Measurements from ENCODE around the gene LRIT3.
"Not testable (repeated sequence)": the region's sequence is repeated elsewhere in the genome, so short reads cannot be mapped to it uniquely, and the experiment has no call there.

Gene LRIT3

DNA sequence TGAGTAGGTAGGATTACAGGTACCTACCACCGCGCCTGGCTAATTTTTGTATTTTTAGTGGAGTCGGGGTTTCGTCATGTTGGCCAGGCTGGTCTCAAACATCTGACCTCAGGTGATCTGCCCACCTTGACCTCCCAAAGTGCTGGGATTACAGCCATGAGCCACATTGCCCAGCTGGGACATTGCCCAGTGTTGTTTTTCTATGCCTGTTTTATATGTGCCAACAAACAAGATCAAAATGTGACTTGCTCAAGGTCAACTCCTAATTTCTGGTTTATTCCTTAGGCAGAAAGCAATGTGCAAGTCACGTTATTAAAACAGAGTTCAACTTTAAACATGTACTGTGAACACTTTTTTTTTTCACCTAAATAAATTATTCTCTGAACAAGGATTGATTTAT lies 2.7 kb downstream of the LRIT3 start:
- DNase-seq: no peak

DNA sequence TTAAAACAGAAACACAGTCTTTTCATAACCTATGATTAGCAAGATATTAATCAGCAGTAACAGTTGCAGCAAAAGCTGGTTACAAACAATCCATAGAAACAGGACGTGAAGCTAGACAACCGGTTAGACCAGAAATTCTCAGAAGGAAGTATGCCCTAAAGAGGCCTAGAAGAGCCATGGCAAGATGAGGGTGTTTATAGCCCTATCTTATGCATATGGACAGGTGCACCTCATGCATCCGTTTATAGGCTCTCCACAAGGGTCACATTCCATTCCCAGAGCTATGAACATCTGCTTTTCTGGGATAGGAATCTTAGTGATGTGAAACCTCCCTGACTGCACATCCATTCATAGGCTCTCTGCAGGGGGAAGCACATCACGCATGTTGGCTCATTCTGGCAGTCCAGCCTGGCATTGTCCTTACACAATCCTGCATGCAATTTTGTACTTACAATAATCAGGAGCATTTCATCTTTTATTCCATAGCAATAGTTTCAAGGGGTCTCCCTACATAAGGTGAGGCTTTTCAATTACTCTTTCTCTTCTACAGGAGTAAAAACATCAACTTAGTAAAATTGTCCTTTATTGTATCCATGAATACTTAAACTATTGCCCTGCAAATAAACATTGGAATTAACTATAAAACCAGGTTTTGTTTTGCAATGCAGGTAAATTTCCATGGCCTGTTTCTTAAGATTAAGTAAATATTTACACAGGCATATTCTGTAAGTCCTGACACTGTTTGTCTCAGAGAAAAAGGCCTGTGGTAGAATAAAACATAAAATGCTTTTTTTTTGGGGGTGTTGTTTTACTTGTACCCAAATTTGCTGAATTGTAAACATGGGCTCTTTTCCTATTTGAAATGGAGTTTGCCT lies 11.8 kb downstream of the LRIT3 start:
- DNase-seq: not testable (repeated sequence)

DNA sequence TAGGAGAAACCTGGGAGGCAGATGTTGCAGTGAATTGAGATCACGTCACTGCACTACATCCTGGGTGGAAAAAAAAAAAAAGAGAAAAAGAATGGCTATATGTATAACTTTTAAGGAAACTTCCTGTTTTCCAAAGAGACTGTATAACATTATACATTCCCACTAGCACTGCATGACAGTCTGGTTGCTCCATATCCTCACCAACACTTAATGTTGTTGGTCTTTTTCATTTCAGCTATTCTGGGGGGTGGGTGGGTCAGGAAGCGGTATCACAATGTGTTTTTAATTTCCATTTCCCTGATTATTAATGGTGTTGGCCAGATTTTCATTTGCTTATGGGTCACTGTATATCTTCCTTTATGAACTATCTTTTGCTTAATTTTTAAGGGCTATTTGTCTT lies 13.4 kb downstream of the LRIT3 start:
- DNase-seq: no peak

DNA sequence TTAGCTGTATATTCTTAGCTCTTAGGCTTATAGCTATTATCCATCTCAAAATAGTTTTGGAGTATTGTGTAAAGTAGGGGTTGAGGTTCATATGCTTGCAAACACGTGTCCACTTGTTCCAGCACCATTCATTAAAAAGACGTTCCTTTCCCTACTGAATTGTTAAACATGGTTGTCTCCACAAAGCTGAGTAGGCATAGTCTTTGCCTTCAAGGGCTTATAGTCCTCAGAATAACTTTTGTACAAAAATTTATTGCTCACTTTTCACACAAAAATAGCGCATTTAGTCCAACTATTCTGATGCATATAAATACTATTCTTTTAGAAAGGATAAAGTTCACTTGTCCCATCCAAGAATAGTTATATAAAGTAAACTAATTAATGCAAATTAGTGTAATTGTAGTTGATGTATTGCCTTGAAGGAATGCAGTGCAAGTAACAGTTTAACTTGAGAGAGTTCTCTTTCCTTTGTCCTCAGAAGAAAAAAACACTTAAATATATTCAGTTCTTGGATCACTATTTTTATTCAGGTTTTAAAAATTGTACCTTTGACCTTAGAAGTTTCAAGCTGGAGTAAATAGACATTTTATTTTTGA lies 14.1 kb downstream of the LRIT3 start:
- DNase-seq: no peak

DNA sequence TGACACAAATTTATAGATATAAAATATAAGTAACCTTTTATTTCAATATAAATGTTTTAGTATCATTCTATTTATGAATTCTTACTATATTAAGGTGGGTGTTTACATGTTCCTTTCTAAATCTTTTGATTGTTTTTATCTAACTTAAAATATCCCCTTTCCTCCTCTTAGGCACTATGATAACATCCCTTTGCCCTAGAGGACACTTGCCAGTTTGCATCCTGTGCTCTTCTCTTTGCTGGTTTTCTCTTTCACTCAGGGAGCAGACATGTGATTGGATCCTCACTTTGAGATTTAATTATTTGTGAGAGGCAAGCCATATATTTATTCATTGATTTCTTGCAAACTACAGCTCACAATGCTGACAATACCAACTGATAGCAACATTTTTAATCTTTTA lies 16.2 kb downstream of the LRIT3 start:
- no peak for DNase-seq

DNA sequence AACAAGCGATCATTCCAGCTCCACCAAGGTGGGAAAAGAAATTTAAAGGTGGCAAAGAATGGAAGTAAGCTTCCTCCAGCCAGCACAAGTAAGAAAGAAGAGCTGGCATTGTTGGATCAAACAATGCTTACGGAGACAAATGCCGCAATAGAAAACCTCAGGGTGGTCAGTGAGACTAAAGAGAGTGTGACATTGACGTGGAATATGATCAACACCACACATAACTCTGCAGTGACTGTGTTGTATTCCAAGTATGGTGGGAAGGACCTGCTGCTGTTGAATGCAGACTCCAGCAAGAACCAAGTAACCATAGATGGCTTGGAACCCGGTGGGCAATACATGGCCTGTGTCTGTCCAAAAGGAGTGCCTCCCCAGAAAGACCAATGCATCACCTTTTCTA lies 22.2 kb downstream of the LRIT3 start:
- no peak for DNase-seq

DNA sequence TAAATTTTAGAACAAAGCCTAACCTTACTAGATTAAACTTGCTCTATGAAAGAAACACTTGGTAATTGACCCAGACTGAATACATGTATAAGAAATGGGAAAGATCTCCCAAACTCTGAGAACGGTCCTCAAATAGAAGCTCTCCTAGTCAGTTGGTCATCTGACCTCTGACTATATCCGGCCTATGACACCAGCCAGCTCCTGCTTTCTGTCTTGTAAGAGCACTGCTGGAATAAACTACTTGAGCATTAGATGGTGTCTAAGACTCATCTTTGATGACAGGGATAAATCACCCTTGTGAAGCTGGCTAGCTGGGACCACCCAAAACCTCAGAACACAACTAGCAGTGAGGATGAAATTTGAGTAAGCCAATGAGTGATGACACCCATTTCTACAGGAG lies 24.2 kb downstream of the LRIT3 start:
- no peak for DNase-seq

DNA sequence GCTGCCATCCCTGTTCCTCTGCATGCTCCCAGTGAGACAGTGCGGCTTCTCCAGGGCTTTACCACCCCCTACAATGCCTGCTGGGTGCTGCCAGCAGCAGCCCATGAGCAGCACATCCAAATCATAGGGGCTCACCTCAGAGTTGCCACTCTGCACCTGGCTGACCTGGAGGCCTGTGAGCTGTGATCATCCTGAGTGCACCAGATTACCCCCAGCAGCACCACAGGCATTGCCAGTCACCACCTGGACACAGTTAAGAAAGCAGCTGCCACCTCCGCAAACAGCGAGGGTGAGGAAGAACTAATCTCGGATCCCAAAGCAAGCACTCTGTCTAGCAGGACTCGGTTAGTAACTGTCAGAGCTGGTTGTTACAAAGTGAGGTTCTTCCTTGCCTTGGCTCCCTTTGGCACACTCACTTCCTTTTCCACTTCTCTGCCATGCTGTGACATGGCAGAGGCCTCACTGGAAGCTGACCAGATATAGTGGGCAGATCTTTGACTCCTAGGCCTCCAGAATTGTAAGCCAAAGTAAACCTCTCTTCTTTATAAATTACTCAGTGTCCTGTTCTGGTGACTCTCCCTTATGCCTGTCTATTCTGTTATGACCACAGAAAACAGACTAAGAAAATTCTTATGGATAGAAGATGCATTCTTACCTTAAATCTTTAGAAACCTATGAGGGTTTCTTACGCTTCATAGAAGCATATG lies 25.2 kb downstream of the LRIT3 start:
- DNase-seq: no peak

DNA sequence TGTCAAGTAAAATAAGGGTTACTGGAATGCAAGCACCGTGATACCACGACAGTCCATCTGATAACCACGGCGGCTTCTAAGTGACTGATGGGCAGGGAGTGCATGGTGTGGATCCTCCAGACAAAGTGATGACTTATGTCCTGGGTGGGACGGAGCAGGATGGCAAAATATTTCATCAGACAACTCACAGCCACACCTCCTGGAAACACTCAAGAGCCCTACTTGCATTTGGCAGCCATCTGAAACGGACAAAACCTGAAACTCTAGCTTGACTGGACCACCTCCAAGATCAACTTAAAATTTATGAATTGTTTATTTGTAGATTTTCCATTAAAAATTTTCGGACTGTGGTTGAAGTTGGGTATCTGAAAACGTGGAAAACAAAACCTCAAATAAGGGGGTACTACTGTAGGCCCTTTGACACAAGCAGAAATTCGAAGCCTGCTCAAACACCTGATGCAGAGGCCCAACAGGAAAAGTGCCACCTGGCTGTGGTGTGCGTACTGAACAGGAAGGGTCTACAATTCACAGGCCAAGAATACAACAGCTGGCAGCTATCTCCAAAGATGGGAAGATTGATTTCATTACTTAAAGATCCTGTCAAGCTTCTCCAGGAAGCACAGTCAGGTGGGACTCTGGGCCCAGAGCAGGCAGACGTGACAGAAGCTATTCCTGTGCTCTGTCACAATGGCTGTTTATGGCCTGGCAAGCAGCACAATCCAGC lies 26.0 kb downstream of the LRIT3 start:
- DNase-seq: no peak

DNA sequence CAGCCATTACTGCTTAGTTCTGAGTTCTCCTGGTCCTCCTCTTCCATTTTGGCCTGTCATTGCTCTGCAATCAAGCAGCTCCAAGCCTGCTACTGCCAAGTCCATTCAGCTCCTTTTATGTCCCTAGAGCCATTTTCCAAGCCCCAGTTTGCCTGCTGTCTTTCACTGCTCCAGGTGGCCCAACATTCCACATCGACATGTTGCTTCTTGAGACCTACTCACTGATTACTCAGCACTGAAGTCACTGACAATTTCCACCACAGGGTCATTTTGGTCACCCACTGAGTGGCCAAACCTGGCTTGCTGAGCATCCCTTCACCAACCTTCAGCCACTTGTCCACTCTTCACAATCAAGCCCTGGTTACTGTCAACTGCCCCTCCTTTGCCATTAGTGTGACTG lies 27.2 kb downstream of the LRIT3 start:
- DNase-seq: no peak

DNA sequence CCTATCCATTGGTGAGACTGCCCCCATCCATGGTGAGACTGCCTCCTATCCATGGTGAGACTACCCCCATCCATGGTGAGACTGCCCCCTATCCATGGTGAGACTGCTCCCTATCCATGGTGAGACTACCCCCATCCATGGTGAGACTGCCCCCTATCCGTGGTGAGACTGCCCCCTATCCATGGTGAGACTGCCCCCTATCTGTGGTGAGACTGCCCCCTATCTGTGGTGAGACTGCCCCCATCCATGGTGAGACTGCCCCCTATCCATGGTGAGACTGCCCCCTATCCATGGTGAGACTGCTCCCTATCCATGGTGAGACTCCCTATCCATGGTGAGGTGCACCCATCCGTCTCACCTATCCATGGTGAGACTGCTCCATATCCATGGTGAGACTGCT lies 27.6 kb downstream of the LRIT3 start:
- DNase-seq: not testable (repeated sequence)

DNA sequence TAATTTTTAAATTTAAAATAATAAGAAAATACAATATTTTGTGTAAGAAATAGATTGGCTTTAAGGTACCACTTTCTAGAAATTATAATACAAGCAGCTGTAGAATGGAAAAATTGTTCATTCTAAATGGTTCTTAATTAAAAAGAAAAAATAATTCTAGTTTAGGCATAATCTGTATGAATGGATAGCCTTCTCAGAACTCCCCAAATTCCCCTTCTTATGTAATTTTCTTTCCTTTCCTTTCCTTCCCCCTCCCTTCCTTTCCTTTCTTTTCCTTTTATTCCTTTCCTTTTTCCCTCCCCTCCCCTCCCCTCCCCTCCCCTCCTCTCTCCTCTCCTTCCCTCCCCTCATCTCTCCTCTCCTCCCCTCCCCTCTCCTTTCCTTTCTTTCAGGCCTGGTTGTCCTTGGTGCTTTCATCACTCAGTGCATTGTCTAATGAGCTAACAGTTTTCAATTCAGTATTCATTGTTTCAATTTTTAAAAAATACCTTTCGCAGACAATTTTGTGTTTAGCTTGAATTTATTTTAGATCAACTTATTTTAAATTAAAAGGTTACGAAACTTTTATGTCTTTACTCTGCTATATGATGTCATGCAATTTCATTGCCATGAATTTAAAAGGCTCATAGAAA lies 28.8 kb downstream of the LRIT3 start:
- no peak for DNase-seq

DNA sequence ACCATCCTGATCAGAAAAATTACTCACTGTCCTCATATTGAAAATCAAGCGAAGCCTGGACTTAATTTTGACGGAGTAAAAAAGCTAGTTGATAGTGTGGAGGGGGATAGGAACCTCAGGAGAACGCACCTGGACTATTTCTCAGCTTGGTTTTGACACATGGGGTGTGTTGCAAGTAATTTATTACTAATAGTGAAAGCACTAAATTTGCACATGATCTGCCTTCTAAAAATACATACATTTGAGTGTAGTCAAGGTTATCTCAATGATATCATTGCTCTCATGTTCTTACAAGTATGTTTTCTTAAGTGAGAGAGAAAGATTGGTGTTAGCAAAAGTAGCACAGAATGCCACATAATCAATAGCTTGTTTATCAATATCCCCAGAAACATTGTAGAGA lies 29.5 kb downstream of the LRIT3 start:
- DNase-seq: no peak

DNA sequence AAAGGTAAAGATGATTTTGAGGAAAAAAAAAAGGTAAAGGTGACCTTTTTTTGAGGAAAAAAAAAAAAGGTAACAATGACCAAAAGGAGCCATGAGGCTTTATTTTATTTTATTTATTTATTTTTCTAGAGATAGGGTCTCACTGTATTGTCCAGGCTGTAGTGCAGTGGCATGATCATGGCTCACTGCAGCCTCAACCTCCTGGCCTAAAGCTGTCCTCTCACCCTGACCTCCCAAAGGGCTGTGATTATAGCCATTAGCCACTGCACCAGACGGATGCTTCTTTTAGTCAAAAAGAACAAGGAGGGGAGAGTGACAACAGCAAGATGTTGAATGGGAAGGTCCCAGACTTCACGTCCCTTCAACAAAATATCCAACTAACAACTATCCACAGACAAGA lies 30.4 kb downstream of the LRIT3 start:
- no peak for DNase-seq

DNA sequence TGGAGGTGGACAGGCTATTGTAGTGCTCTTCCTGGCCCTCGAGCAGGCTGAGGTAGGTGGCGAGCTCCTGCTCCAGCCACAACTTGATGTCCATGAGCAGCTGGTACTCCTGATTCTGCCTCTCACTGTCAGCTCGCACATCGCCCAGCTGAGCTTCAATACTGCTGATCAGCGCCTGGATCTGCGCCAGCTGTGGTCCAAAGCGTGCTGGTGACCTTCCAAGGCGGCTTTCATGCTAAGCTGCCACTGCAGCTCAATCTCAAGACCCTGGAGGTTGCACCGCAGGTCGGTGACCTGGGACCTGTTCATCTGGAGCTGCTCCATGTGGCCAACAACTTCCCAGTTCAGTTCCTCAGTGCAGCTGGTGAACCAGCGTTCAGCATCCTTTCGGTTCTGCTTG lies 31.2 kb downstream of the LRIT3 start:
- no peak for DNase-seq

DNA sequence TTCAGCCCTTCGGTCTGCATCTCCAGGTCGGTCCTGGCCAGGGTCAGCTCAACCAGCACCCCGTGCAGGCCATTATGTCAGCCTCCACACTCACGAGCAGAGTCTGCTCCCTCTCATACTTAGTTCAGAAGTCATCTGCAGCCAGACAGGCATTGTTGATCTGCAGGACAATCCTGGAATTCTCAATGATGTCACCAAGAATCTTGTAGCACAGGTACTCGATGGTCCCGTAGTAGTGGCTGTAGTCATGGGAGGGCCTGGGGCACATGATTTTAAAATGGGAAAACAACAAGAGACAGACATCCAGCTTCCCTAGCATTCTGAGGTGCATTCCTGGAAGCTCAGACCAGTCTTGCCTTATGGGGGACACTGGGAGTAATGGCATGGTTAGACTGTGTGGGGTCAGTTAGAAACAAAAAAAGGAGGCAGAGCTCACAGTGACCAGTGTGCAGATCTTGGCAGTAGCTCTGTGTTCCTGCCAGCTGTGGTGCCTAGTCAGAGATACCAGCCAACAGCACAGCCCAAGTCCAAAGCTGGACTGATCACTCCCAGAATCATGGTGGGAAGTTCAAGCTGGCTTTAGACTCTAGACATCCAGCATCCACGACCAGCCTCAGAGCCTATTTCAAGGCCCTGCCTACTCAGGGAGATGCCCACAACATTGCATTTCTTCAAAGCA lies 31.9 kb downstream of the LRIT3 start:
- DNase-seq: no peak

DNA sequence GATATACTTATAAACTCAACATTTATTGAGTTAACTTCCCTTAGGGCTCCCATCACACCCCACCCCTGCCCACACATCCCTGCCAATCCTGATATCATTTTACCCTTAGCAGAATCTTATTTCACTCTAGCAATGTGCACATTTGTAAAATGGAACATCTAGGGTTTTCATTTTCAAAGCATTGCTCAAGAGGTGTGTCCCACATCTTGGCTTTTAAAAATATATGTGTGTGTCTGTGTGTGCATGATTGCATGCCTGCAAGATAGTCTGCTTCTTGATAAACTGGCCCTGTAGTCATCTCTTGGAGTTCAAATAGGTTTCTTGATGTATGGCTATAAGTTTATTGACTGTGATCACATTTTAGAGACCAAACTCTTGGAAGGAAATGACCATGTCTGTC lies 38.4 kb downstream of the LRIT3 start:
- no peak for DNase-seq

DNA sequence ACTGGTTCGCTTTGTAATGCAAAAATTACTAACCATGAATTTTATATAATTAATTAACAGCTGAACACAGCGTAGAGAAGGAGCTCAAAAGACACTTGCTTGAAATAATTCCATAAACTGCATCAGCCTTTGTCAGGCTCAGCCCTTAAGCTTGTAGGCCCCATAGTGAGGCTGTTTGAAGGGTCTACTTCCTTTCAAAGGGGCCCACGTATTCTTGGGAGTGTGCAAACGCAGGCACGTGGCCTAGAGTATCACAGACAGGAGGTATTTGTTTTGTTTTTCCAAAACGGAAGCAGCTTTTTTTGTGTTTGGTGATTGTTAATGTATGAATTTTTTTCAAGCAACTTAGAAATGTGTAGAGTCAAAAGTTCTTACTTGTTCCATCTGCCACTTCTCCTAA lies 39.2 kb downstream of the LRIT3 start:
- DNase-seq: no peak

DNA sequence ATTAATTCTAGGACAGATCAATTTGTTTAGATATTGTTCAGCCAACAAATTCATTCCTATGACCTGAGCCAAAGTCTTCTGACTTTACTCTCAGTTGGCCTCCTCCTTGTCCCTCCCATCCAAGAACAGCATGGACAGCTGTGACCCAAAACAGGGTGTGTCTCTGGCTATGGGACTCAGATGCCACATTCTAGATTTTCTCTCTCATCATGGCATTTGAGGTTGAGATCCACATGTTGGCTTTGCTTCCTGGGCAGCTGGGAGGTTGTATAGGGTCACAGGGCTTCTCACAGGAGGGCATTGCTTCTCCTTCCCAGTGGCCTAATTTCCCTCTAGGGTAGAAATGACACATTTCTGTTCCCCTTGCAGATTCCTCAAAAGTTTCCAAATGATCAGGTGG lies 42.2 kb downstream of the LRIT3 start:
- DNase-seq: no peak

DNA sequence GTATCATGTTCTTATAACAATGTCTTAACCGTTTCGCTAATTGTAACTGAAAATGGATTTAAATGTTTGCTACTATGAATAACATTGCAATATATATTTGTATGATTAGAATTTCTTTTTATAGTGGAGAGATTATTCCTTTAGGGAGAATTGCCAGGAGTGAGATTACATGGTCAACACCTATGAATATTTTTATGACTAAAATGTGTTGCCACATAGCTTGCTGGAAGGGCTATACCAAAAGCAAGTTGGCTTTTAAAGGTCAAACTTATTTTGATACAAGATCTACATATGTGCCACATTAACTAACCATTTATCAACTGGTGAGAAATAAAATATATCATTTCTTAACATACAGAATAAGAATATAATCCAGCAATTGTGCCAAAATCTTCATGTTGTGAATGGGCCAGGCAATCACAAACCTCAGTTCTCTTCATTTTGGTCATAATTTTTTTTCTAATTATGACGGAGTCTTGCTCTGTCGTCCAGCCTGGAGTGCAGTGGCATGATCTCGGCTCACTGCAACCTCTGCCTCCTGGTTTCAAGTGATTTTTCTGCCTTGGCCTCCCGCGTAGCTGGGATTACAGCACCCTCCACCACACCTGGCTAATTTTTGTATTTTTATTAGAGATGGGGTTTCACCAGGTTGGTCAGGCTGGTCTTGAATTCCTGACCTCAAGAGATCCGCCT lies 54.8 kb downstream of the LRIT3 start:
- no peak for DNase-seq

DNA sequence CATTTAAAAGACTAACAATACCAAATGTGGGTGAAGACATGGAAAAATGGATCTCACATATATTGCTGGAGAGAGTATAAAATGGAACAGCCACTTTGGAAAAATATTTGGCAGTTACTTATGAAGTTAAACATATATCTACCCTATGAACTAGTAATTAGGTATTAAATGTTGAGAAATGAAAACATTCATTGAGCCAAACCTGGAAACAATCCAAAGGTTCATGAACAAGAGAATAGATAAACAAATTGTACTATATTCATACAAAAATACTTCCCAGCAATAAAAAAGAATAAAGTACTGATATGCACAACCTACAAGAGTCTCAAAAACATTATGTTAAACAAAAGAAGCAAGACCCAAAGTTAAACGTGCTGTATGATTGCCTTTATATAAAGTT lies 60.8 kb downstream of the LRIT3 start:
- DNase-seq: no peak

DNA sequence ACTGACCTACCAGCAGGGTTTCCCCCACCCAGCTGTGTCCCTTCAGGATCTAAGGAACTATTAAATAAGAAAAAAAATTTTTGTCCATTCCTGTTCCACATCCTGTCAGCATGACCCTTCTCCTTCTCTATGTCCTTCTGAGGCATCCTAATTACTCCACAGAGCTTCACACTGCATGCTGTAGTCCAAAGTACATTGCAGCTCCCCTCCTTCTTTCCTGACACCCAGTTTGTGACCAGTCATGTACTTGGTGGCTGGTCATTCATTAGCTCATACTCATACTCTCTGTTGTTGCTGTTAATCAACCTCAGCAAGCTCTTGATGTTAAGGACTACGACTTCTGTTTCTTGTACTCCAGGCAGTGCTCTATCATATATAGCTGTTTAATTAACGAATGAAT lies 62.3 kb downstream of the LRIT3 start:
- DNase-seq: no peak
